Measurements from ENCODE around the gene MARCHF10. TPM values are rescaled to one million over a fixed set of nuclear protein-coding genes. Genes with fewer than 3 reads are reported as not detected.
A peak's percentile ranks its signal among the peaks of the same experiment; 100 is the strongest.

Gene MARCHF10
- total and polyA plus RNA-seq, 2 of the 4 experiments (the other 2 are of a cell fraction), result 0.18 to 0.74 TPM

DNA sequence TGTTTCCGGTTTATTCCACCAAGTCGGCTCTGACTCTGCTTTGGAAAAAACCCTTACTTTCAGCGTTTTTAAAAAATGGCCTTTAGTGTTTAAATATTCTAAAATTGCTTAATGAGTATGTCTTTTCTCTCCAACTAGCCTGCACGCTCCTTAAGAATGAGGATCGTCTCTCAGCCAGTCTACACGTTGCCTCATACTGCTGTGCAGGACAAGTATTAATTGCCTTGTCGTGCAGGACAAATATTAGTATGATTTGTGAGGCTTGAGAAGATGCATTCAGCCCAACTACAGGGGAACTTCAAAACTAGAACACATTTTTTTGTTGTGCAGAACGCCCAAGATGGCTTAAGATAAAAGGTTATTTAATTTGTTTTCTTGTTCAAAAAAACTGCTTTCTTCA, 61.2 kb downstream of the MARCHF10 start:
- Histone ChIP-seq H3K4me3 (ENCODE audit: insufficient read depth, low read depth, low read length) (no peak overlapping the region), H3K9me1 (ENCODE audit: insufficient read depth, low read length) (no peaks in the 10 kb centered on the region), H4K91ac (ENCODE audit: insufficient read depth, low read depth, low read length) (no peak overlapping the region), H4K8ac (ENCODE audit: low read depth in 2 of 2, low read length in 2 of 2) (no peak overlapping the region), H3K14ac (replicated peaks; ENCODE audit: low read depth, low read length) (no peak overlapping the region; the same call in 1 of the 2 replicates), H3K79me1 (ENCODE audit: low read depth in 1 of 2, low read length in 2 of 2) (no peaks in the 10 kb centered on the region), H3K36me3 (ENCODE audit: control insufficient read depth, insufficient read depth, low read length) (no peaks in the 10 kb centered on the region), H3K4ac (ENCODE audit: low read depth, low read length) (no peak overlapping the region), H2BK15ac (ENCODE audit: low read depth, low read length) (no peak overlapping the region), H4K5ac (ENCODE audit: low read depth, low read length) (no peak overlapping the region), H2AK9ac (replicated peaks; ENCODE audit: low read depth, low read length, poor library complexity) (no peak overlapping the region), H3K23ac (ENCODE audit: low read depth, low read length) (peak overlapping the region; percentile 43; the same call in 1 of the 2 replicates), H3K9me3 (ENCODE audit: control insufficient read depth, insufficient read depth, low read length) (no peaks in the 10 kb centered on the region), H3K56ac (ENCODE audit: extremely low read depth, insufficient read depth, low read length) (no peak overlapping the region), H4K20me1 (ENCODE audit: insufficient read depth, low read length) (no peaks in the 10 kb centered on the region), H3K18ac (ENCODE audit: low read depth, low read length) (no peak overlapping the region), H3K27me3 (ENCODE audit: control insufficient read depth, insufficient read depth, low read length) (no peaks in the 10 kb centered on the region), H3K9ac (ENCODE audit: low read depth, low read length) (no peak overlapping the region), H2BK5ac (ENCODE audit: low read depth, low read length, poor library complexity, severe bottlenecking) (no peak overlapping the region), H2BK20ac (ENCODE audit: low read depth, low read length) (no peak overlapping the region), H3K4me1 (ENCODE audit: control insufficient read depth, insufficient read depth, low read length) (no peaks in the 10 kb centered on the region; the same call in 1 of the 2 replicates), H3K27ac (ENCODE audit: insufficient read depth, low read length) (no peak overlapping the region), H3K4me2 (ENCODE audit: low read depth, low read length) (no peak overlapping the region), H2BK120ac (ENCODE audit: low read depth, low read length) (no peak overlapping the region), H2AK5ac (ENCODE audit: low read depth, low read length) (no peak overlapping the region), H2AFZ (replicated peaks; ENCODE audit: low read length, poor library complexity) (no peak overlapping the region)
- WGBS, 2 experiments (ENCODE audit: extremely low coverage in 2 of 2, insufficient read length in 1 of 2), result no CpG with 5 or more reads among the region's 8 CpGs
- TF ChIP-seq CEBPB (IDR thresholded peaks at IDR 0.05; ENCODE audit: low read depth, low read length) (no peak), SMC3 (IDR thresholded peaks at IDR 0.05; ENCODE audit: low read depth, low read length) (no peak), CHD1 (IDR thresholded peaks at IDR 0.05; ENCODE audit: low read depth, low read length) (no peak), POLR2A (IDR thresholded peaks at IDR 0.05; ENCODE audit: low read depth, low read length) (no peak), RCOR1 (IDR thresholded peaks at IDR 0.05; ENCODE audit: insufficient replicate concordance, low read length) (no peak), RFX5 (IDR thresholded peaks at IDR 0.05; ENCODE audit: low read depth, low read length) (no peak)
- TF ChIP-seq, protein P1, sequence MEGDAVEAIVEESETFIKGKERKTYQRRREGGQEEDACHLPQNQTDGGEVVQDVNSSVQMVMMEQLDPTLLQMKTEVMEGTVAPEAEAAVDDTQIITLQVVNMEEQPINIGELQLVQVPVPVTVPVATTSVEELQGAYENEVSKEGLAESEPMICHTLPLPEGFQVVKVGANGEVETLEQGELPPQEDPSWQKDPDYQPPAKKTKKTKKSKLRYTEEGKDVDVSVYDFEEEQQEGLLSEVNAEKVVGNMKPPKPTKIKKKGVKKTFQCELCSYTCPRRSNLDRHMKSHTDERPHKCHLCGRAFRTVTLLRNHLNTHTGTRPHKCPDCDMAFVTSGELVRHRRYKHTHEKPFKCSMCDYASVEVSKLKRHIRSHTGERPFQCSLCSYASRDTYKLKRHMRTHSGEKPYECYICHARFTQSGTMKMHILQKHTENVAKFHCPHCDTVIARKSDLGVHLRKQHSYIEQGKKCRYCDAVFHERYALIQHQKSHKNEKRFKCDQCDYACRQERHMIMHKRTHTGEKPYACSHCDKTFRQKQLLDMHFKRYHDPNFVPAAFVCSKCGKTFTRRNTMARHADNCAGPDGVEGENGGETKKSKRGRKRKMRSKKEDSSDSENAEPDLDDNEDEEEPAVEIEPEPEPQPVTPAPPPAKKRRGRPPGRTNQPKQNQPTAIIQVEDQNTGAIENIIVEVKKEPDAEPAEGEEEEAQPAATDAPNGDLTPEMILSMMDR (conservative IDR thresholded peaks at IDR 0.05; ENCODE audit: low read depth, low read length), result no peak
- CTCF ChIA-PET, result no interaction called here
- in situ Hi-C loops (cut with MboI; ENCODE audit: low sequenced_read_pairs) (no loop called here), intact Hi-C loops (cut with micrococcal nuclease) (no loop called here), dilution Hi-C loops (cut with HindIII; ENCODE audit: low sequenced_read_pairs, unreplicated experiment) (no loop called here)
- DNase-seq (no peak), ATAC-seq (ENCODE audit: low read depth) (peak; percentile 37)
- POLR2A ChIA-PET (ENCODE audit: unreplicated experiment), result no interaction called here
- BruUV-seq (replicated peaks), result no TSS peak

All from IMR-90 (cell line).